ENCODE results near the gene TTC21A.

Gene TTC21A

DNA sequence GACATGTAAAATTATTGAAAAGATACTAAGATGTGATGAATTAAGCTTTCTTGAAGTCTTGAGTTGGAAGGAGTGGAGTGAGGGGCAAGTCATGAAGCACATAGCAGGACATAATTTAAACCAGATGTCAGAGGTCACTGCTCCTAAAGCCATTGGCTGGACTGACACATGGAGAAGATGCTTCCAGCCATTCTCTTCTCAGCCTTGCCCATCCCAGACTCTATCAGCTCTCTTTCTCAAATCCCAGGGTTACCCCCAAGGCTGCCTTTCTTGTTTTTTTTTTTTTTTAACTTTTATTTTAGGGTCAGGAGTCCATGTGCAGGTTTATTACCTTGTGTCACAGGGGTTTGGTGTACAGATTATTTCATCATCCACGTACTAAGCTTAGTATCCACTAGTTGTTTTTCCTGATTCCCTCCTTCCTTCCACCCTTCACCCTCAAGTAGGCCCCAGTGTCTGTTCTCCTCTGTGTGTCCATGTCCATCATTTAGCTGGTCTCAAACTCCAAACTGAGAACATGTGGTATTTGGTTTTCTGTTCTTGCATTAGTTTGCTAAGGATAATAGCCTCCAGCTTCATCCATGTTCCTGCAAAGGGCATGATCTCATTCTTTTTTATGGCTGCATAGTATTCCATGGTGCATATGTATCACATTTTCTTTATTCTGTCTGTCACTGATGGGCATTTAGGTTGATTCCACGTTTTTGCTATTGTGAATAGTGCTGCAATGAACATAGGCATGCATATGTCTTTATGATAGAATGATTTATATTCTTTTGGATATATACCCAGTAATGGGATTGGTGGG, 66.0 kb downstream of the TTC21A start:
- H3K27me3 ChIP-seq (ENCODE audit: insufficient read depth, low read depth, severe bottlenecking) = no peaks in the 10 kb centered on the region
- TF ChIP-seq, protein P1, sequence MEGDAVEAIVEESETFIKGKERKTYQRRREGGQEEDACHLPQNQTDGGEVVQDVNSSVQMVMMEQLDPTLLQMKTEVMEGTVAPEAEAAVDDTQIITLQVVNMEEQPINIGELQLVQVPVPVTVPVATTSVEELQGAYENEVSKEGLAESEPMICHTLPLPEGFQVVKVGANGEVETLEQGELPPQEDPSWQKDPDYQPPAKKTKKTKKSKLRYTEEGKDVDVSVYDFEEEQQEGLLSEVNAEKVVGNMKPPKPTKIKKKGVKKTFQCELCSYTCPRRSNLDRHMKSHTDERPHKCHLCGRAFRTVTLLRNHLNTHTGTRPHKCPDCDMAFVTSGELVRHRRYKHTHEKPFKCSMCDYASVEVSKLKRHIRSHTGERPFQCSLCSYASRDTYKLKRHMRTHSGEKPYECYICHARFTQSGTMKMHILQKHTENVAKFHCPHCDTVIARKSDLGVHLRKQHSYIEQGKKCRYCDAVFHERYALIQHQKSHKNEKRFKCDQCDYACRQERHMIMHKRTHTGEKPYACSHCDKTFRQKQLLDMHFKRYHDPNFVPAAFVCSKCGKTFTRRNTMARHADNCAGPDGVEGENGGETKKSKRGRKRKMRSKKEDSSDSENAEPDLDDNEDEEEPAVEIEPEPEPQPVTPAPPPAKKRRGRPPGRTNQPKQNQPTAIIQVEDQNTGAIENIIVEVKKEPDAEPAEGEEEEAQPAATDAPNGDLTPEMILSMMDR (IDR thresholded peaks at IDR 0.05; ENCODE audit: low read depth, low read length) = no peak
- H3K4me3 ChIP-seq (ENCODE audit: low read depth, low read length) = no peak overlapping the region
- H3K27ac ChIP-seq = no peak overlapping the region
- H3K9me3 ChIP-seq (ENCODE audit: severe bottlenecking) = no peaks in the 10 kb centered on the region
- H3K36me3 ChIP-seq = no peaks in the 10 kb centered on the region
- DNase-seq = no peak

DNA sequence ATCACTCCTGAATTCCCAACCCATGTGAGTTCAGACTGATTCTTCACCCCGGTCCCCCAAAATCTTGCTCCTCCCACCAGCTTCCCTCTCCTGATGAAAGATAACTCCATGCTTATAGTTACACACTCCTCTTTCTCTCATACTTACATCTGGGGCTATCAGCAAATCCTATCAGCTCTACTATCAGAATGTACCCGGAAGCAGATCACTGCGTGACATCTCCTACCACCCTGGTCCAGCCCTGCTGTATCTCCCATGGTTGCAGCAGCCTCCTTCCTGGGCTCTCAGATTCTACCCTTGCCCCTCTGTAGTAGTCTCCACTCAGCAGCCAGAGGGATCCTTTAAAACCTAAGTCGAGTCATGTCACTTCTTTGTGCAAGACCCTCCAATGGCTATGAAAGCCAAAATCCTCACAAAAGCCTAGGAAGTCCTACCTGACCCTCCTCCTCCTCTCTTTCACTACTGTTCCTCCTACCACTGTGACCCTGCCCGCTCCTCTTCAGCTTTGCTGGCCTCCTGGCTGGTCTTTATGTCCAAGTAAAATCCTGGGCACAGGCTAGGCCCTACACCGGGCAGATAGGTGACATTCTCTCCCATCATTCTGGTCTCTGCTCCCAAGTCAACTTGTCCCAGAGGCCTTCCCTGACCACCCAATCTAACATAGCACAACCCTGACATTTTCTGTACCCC, 68.7 kb downstream of the TTC21A start:
- H3K9me3 ChIP-seq (ENCODE audit: severe bottlenecking) = no peaks in the 10 kb centered on the region
- TF ChIP-seq, protein P1 (IDR thresholded peaks at IDR 0.05; ENCODE audit: low read depth, low read length) = no peak
- H3K36me3 ChIP-seq = no peaks in the 10 kb centered on the region
- no peak overlapping the region for H3K4me3 ChIP-seq (ENCODE audit: low read depth, low read length)
- no peak overlapping the region for H3K27ac ChIP-seq
- H3K27me3 ChIP-seq (ENCODE audit: insufficient read depth, low read depth, severe bottlenecking) = no peaks in the 10 kb centered on the region
- DNase-seq = no peak

DNA sequence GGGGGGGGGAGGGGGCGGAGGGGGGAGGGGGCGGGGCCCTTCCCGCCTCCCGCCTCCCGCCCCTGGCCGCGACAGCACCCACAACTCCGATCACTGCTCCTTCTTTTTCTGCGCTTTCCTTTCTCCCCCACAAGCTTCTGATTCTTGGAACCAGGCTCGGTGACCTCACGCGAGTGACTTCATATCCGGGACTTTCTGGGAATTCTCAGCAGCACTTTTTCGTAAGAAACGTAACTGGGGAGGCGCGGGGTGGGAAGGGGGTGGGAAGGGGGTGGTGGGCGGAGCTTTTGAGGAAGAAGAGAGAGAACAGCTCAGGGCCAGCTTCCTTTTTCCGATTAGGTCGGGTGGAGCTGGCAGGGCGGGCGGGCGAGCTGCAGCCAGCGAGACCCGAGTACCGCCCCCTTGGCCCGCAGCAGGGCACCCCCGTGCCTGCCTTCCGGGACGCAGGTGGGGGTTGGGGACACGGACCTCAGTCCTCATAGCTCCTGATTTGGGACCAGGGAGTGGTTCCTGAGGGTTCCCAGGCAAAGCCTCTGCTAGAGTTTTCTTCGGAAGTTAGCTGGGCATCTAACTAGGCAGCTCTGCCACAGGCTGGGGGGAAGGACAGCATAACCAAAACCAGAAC, 70.3 kb downstream of the TTC21A start:
- peak; percentile 66 for DNase-seq
- TF ChIP-seq, protein P1 (IDR thresholded peaks at IDR 0.05; ENCODE audit: low read depth, low read length) = no peak
- no peaks in the 10 kb centered on the region for H3K9me3 ChIP-seq (ENCODE audit: severe bottlenecking)
- no peaks in the 10 kb centered on the region for H3K27me3 ChIP-seq (ENCODE audit: insufficient read depth, low read depth, severe bottlenecking)
- H3K27ac ChIP-seq = peak overlapping the region; percentile 77
- H3K36me3 ChIP-seq = no peaks in the 10 kb centered on the region
- H3K4me3 ChIP-seq (ENCODE audit: low read depth, low read length) = peak overlapping the region; percentile 63

DNA sequence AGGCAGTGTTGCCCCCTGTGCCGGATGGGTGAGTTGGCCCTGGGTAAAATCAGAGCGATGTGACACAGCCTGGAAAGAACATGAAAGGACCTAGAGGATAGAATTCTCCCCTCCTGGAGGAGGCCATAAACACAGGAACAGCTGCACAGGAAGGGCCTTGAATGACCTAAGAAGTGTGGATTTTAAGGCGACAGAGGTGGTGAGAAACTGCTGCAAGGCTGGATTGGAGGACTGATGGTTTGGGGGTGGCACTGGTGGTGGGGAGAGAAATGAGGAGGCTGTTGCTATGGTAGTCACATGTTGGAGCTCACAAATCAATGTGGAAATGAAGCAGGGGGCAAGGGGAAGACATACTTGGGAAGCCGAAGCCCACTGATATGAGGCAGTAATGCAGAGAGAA, 71.1 kb downstream of the TTC21A start:
- Histone ChIP-seq H3K27ac (peak overlapping the region; percentile 77; the same call in 1 of the 2 replicates), H3K4me3 (ENCODE audit: low read depth, low read length) (peak overlapping the region; percentile 63)
- no peak for DNase-seq

DNA sequence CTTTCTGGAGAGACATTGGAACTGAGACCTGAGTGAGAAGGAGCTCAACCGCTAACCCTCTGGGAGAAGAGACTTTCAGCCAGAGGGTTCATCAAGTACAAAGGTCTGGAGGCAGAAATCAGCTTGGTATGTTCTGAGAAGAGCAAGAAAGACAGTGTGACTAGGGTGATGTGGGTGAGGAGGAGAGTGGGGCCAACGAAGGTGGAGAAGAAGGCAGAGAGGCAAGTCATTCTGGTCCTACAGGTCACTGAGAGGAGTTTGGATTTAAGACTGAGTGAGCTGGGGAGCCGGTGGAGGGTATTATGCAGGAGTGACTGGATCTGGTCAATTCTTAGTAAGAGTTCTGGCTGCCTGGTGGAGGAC, 72.7 kb downstream of the TTC21A start:
- DNase-seq = no peak
- no peaks in the 10 kb centered on the region for H3K27me3 ChIP-seq (ENCODE audit: insufficient read depth, low read depth, severe bottlenecking)
- H3K4me3 ChIP-seq (ENCODE audit: low read depth, low read length) = peak overlapping the region; percentile 53
- H3K9me3 ChIP-seq (ENCODE audit: severe bottlenecking) = no peaks in the 10 kb centered on the region
- TF ChIP-seq, protein P1 (IDR thresholded peaks at IDR 0.05; ENCODE audit: low read depth, low read length) = no peak
- peak overlapping the region; percentile 54 for H3K27ac ChIP-seq
- H3K36me3 ChIP-seq = no peaks in the 10 kb centered on the region

More for the DNA sequence above, 71.1 kb downstream of the TTC21A start:
- TF ChIP-seq, protein P1 (IDR thresholded peaks at IDR 0.05; ENCODE audit: low read depth, low read length) = no peak
- Histone ChIP-seq H3K27me3 (ENCODE audit: insufficient read depth, low read depth, severe bottlenecking) (no peaks in the 10 kb centered on the region), H3K9me3 (ENCODE audit: severe bottlenecking) (no peaks in the 10 kb centered on the region), H3K36me3 (no peaks in the 10 kb centered on the region)

Measured in WERI-Rb-1 (cell line).